ENCODE data around the gene CAMKV. TPM values are rescaled to one million over a fixed set of nuclear protein-coding genes. Genes with fewer than 3 reads are reported as not detected.
A peak's percentile ranks its signal among the peaks of the same experiment; 100 is the strongest.

The CAMKV gene
- total and polyA plus RNA-seq, 5 donors from 2014 or later = not detected

DNA sequence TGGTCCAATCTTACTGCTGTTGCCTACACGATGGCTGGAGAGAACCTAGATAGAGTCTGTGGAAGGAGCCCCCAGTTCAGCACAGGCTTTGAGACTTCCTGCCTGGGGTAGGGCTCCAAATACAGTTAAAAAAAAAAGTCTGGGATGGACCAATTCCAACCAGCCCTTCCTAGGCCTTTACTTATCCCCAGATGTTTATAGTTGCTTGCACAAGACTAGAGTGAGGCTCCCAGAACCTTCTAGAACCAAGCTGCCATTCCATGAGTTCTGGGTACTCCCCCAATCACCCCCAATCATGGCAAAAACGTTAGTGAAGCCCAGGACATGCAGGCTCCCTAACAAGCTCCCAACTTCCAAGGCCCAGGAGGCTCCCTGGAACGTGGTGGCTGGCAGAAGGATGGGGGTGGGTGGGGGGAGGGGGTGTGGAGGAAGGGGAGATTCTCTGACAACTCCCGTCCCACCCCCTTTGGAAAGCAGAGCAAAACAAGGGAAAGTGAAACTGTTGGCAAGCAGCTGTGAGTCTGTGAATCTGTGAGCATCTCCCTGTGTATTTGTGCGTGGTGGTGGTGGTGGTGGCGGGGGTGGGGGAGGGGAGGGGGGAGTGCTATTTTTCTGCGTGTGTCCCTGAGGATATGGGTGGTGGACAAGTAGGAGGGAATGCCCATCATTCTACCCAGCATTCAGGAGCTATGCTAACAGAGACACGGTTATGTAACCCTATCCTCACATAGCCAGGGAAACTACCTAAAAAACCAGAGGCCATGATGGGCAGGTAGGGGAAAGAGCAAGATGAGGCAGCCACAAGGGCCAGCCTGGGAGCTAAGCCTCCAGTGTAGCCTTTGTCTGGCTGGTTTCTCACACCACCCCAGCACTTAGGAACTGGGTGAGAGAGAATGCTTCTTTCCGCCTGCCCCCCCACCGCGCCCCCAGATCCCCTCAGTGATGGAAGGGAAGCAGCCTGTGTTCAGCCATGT lies 31.9 kb upstream of the CAMKV start:
- Mint-ChIP-seq H3K27ac (peak overlapping the region in 1 of 3 donors; percentile 54), H3K36me3 (no peaks in the 10 kb centered on the region)

GRCh38 chr3:49900491-49901153 lies 30.9 kb upstream of the CAMKV start:
- no peaks in the 10 kb centered on the region for H3K27me3 Mint-ChIP-seq

More for the DNA sequence above, 31.9 kb upstream of the CAMKV start:
- peak overlapping the region in 1 of 4 donors; percentile 38 for H3K4me3 Mint-ChIP-seq
- ATAC-seq (ENCODE audit: low read depth in 2 of 2) = no peak
- Histone ChIP-seq H3K9me3 (ENCODE audit: control insufficient read depth in 2 of 2, low read length in 2 of 2) (no peaks in the 10 kb centered on the region), H3K27ac (ENCODE audit: insufficient read depth, low read length, poor library complexity, severe bottlenecking) (no peak overlapping the region), H3K36me3 (ENCODE audit: control insufficient read depth, insufficient read depth, low read length) (no peaks in the 10 kb centered on the region), H3K4me3 (ENCODE audit: low read depth, low read length) (no peak overlapping the region), H3K4me1 (ENCODE audit: control insufficient read depth, insufficient read depth, low read length, poor library complexity, severe bottlenecking) (peaks cover 25% of the 10 kb centered on the region), H3K27me3 (ENCODE audit: control insufficient read depth, insufficient read depth, low read length) (no peaks in the 10 kb centered on the region)
- peaks cover 11 to 36% (median 16%) of the 10 kb centered on the region in 4 donors for H3K4me1 Mint-ChIP-seq
- H3K9me3 Mint-ChIP-seq = no peaks in the 10 kb centered on the region
- DNase-seq = no peak
- no peaks in the 10 kb centered on the region for H3K27me3 Mint-ChIP-seq

GRCh38 chr3:49899815-49900214 lies 30.1 kb upstream of the CAMKV start:
- Mint-ChIP-seq H3K27ac (no peak overlapping the region), H3K27me3 (no peaks in the 10 kb centered on the region), H3K4me3 (no peak overlapping the region), H3K4me1 (peaks cover 3 to 18% (median 5%) of the 10 kb centered on the region in 4 donors), H3K9me3 (peaks cover 0 to 2% (median 0%) of the 10 kb centered on the region in 7 donors), H3K36me3 (no peaks in the 10 kb centered on the region)
- ATAC-seq (ENCODE audit: low read depth in 2 of 2) (no peak), DNase-seq (peak in 1 of 3 donors; percentile 16)
- Histone ChIP-seq H3K27ac (ENCODE audit: insufficient read depth, low read length, poor library complexity, severe bottlenecking) (no peak overlapping the region), H3K27me3 (ENCODE audit: control insufficient read depth, insufficient read depth, low read length) (no peaks in the 10 kb centered on the region), H3K36me3 (ENCODE audit: control insufficient read depth, insufficient read depth, low read length) (no peaks in the 10 kb centered on the region), H3K9me3 (ENCODE audit: control insufficient read depth in 2 of 2, low read length in 2 of 2) (no peaks in the 10 kb centered on the region), H3K4me3 (ENCODE audit: low read depth, low read length) (no peak overlapping the region), H3K4me1 (ENCODE audit: control insufficient read depth, insufficient read depth, low read length, poor library complexity, severe bottlenecking) (peaks cover 9% of the 10 kb centered on the region)

More at GRCh38 chr3:49900491-49901153, 30.9 kb upstream of the CAMKV start:
- H3K4me3 ChIP-seq (ENCODE audit: low read depth, low read length) = no peak overlapping the region
- H3K4me1 ChIP-seq (ENCODE audit: control insufficient read depth, insufficient read depth, low read length, poor library complexity, severe bottlenecking) = peaks cover 15% of the 10 kb centered on the region
- H3K9me3 ChIP-seq (ENCODE audit: control insufficient read depth in 2 of 2, low read length in 2 of 2) = no peaks in the 10 kb centered on the region
- H3K27me3 ChIP-seq (ENCODE audit: control insufficient read depth, insufficient read depth, low read length) = no peaks in the 10 kb centered on the region
- no peak overlapping the region for H3K27ac ChIP-seq (ENCODE audit: insufficient read depth, low read length, poor library complexity, severe bottlenecking)
- DNase-seq = no peak
- Mint-ChIP-seq H3K27ac (peak overlapping the region in 1 of 3 donors; percentile 54), H3K36me3 (no peaks in the 10 kb centered on the region), H3K9me3 (no peaks in the 10 kb centered on the region), H3K4me3 (no peak overlapping the region), H3K4me1 (peaks cover 3 to 25% (median 7%) of the 10 kb centered on the region in 4 donors)
- no peak for ATAC-seq (ENCODE audit: low read depth in 2 of 2)
- H3K36me3 ChIP-seq (ENCODE audit: control insufficient read depth, insufficient read depth, low read length) = no peaks in the 10 kb centered on the region

- H3K27me3 Mint-ChIP-seq = no peaks in the 10 kb centered on the region
- Histone ChIP-seq H3K27ac (ENCODE audit: insufficient read depth, low read length, poor library complexity, severe bottlenecking) (no peak overlapping the region), H3K4me3 (ENCODE audit: low read depth, low read length) (no peak overlapping the region), H3K27me3 (ENCODE audit: control insufficient read depth, insufficient read depth, low read length) (no peaks in the 10 kb centered on the region), H3K4me1 (ENCODE audit: control insufficient read depth, insufficient read depth, low read length, poor library complexity, severe bottlenecking) (peaks cover 2% of the 10 kb centered on the region), H3K9me3 (ENCODE audit: control insufficient read depth in 2 of 2, low read length in 2 of 2) (no peaks in the 10 kb centered on the region), H3K36me3 (ENCODE audit: control insufficient read depth, insufficient read depth, low read length) (no peaks in the 10 kb centered on the region)
- no peak overlapping the region for H3K27ac Mint-ChIP-seq
- H3K4me1 Mint-ChIP-seq = peaks cover 2 to 10% (median 3%) of the 10 kb centered on the region in 4 donors
- ATAC-seq (ENCODE audit: low read depth in 2 of 2) (no peak), DNase-seq (no peak)
- peaks cover 0 to 2% (median 0%) of the 10 kb centered on the region in 7 donors for H3K9me3 Mint-ChIP-seq
- no peak overlapping the region for H3K4me3 Mint-ChIP-seq
- H3K36me3 Mint-ChIP-seq = no peaks in the 10 kb centered on the region
Observed at GRCh38 chr3:49898991-49899390, 29.3 kb upstream of the CAMKV start.

- H3K4me3 ChIP-seq (ENCODE audit: low read depth, low read length) = no peak overlapping the region
- no peak overlapping the region for H3K4me3 Mint-ChIP-seq
- no peaks in the 10 kb centered on the region for H3K27me3 ChIP-seq (ENCODE audit: control insufficient read depth, insufficient read depth, low read length)
- H3K27ac ChIP-seq (ENCODE audit: insufficient read depth, low read length, poor library complexity, severe bottlenecking) = no peak overlapping the region
- H3K4me1 ChIP-seq (ENCODE audit: control insufficient read depth, insufficient read depth, low read length, poor library complexity, severe bottlenecking) = no peaks in the 10 kb centered on the region
- H3K9me3 ChIP-seq (ENCODE audit: control insufficient read depth in 2 of 2, low read length in 2 of 2) = no peaks in the 10 kb centered on the region
- peaks cover 0 to 2% (median 0%) of the 10 kb centered on the region in 7 donors for H3K9me3 Mint-ChIP-seq
- ATAC-seq (ENCODE audit: low read depth in 2 of 2) (no peak), DNase-seq (no peak)
- no peaks in the 10 kb centered on the region for H3K36me3 ChIP-seq (ENCODE audit: control insufficient read depth, insufficient read depth, low read length)
- no peak overlapping the region for H3K27ac Mint-ChIP-seq
- H3K36me3 Mint-ChIP-seq = no peaks in the 10 kb centered on the region
- no peaks in the 10 kb centered on the region for H3K27me3 Mint-ChIP-seq
- H3K4me1 Mint-ChIP-seq = peaks cover 0 to 4% (median 0%) of the 10 kb centered on the region in 4 donors
Observed at GRCh38 chr3:49896345-49896744, 26.6 kb upstream of the CAMKV start.

DNA sequence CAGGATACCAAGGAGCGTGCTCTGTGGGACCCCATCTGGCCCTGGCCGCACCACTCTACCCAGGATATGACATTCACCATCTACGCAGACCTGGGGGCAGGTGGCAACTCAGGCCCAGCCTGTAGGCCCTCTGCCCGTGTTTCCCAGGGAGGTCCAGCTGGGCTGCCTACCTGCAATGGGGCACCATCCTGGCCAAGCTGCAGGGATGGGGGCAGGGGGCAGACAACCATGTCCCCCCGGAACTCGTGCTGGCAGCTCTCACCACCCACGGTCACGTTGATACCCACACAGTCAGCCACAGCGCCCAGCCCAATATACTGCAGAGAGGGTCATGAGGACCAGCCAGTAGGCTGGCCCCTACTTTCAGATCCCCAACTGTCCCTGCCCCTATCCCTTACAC lies 26.1 kb upstream of the CAMKV start:
- no peaks in the 10 kb centered on the region for H3K27me3 Mint-ChIP-seq
- H3K9me3 ChIP-seq (ENCODE audit: control insufficient read depth in 2 of 2, low read length in 2 of 2) = no peaks in the 10 kb centered on the region
- H3K4me3 ChIP-seq (ENCODE audit: low read depth, low read length) = no peak overlapping the region
- no peak overlapping the region for H3K27ac ChIP-seq (ENCODE audit: insufficient read depth, low read length, poor library complexity, severe bottlenecking)
- H3K4me1 ChIP-seq (ENCODE audit: control insufficient read depth, insufficient read depth, low read length, poor library complexity, severe bottlenecking) = no peaks in the 10 kb centered on the region
- no peak overlapping the region for H3K4me3 Mint-ChIP-seq
- peaks cover 0 to 2% (median 0%) of the 10 kb centered on the region in 7 donors for H3K9me3 Mint-ChIP-seq
- ATAC-seq (ENCODE audit: low read depth in 2 of 2) (no peak), DNase-seq (no peak)
- no peaks in the 10 kb centered on the region for H3K36me3 ChIP-seq (ENCODE audit: control insufficient read depth, insufficient read depth, low read length)
- no peaks in the 10 kb centered on the region for H3K27me3 ChIP-seq (ENCODE audit: control insufficient read depth, insufficient read depth, low read length)
- H3K36me3 Mint-ChIP-seq = no peaks in the 10 kb centered on the region
- no peak overlapping the region for H3K27ac Mint-ChIP-seq
- H3K4me1 Mint-ChIP-seq = no peaks in the 10 kb centered on the region

DNA sequence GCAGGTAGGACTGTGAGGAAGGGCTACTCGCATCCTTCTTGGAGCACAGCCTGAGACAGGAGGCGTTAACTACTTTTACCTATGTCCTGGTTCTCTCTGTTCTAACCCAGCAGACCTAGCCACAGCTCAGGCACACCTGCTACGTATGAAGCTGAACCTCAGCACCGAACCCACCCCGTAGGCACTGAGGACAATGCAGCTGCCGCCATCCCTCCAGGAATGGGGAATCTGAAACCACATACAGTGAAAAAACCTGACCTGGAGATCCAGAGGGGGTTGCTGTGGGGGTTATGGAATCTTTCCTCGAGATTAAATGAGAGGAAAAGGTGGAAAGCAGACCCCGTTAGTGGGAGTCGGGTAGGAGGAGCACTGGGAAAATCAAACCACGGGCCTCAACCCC lies 19.6 kb upstream of the CAMKV start:
- no peak overlapping the region for H3K27ac Mint-ChIP-seq
- no peaks in the 10 kb centered on the region for H3K4me1 Mint-ChIP-seq

More for the DNA sequence above, 19.6 kb upstream of the CAMKV start:
- Mint-ChIP-seq H3K27me3 (no peaks in the 10 kb centered on the region), H3K4me3 (no peak overlapping the region), H3K36me3 (no peaks in the 10 kb centered on the region), H3K9me3 (peaks cover 0 to 1% (median 0%) of the 10 kb centered on the region in 7 donors)
- no peak overlapping the region for H3K4me3 ChIP-seq (ENCODE audit: low read depth, low read length)
- no peaks in the 10 kb centered on the region for H3K36me3 ChIP-seq (ENCODE audit: control insufficient read depth, insufficient read depth, low read length)
- no peaks in the 10 kb centered on the region for H3K9me3 ChIP-seq (ENCODE audit: control insufficient read depth in 2 of 2, low read length in 2 of 2)
- H3K27ac ChIP-seq (ENCODE audit: insufficient read depth, low read length, poor library complexity, severe bottlenecking) = no peak overlapping the region
- ATAC-seq (ENCODE audit: low read depth in 2 of 2) (no peak), DNase-seq (no peak)
- no peaks in the 10 kb centered on the region for H3K27me3 ChIP-seq (ENCODE audit: control insufficient read depth, insufficient read depth, low read length)
- H3K4me1 ChIP-seq (ENCODE audit: control insufficient read depth, insufficient read depth, low read length, poor library complexity, severe bottlenecking) = no peaks in the 10 kb centered on the region
